Measurements from ENCODE around the gene GDF10. TPM values are rescaled to one million over a fixed set of nuclear protein-coding genes. Genes with fewer than 3 reads are reported as not detected.

Gene GDF10
- total and polyA plus RNA-seq, 2 of the 8 experiments (the other 6 are each of a cell fraction or from before 2014, with no cell fraction given) = 0.19 to 0.32 TPM

GRCh38 chr10:47325303-47326291, 25.6 kb downstream of the GDF10 start:
- Histone ChIP-seq H3K27me3 (replicated peaks in 1 of 4; ENCODE audit: control insufficient read depth in 3 of 4, extremely low read depth in 1 of 4, insufficient read depth in 3 of 4, low read length in 3 of 4) (no peaks in the 10 kb centered on the region; a peak in 2 of 7 replicates), H3K4me3 (ENCODE audit: extremely low read depth in 1 of 4, insufficient read depth in 2 of 4, low read depth in 3 of 4, low read length in 4 of 4) (no peak overlapping the region), H3K4me2 (ENCODE audit: insufficient read depth in 1 of 2, low read depth in 2 of 2, low read length in 2 of 2) (no peak overlapping the region)

More at GRCh38 chr10:47325303-47326291, 25.6 kb downstream of the GDF10 start:
- H3K79me1 ChIP-seq (ENCODE audit: low read depth, low read length) = no peaks in the 10 kb centered on the region
- H2AFZ ChIP-seq (ENCODE audit: low read length) = no peak overlapping the region
- no peaks in the 10 kb centered on the region for H3K79me2 ChIP-seq (ENCODE audit: control insufficient read depth in 1 of 2, insufficient read depth in 2 of 2, low read length in 2 of 2)
- no peak overlapping the region for H4K5ac ChIP-seq (ENCODE audit: insufficient read length, low read depth, low read length)
- DNase-seq (ENCODE audit: low read depth in 1 of 2, low spot score in 2 of 2) (no peak), FAIRE-seq (no peak)
- H3K18ac ChIP-seq (ENCODE audit: extremely low read depth, low read length) = no peak overlapping the region
- POLR2A ChIA-PET (ENCODE audit: partially characterized antibody) = no interaction called here
- H4K91ac ChIP-seq (replicated peaks; ENCODE audit: insufficient read length, low read length) = no peak overlapping the region
- 88% methylated on average over 27 of the region's 30 CpGs; no CpG with 5 or more reads in 1 of the 2 experiments for WGBS, 2 experiments (ENCODE audit: extremely low coverage in 1 of 2, insufficient coverage in 1 of 2, insufficient read length in 1 of 2, insufficient replicate concordance in 2 of 2, low coverage in 1 of 2, low lambda C conversion rate in 2 of 2, missing lambda C conversion rate in 1 of 2)
- H2BK5ac ChIP-seq (ENCODE audit: low read depth, low read length) = no peak overlapping the region
- H3K23ac ChIP-seq (ENCODE audit: insufficient read length) = no peak overlapping the region
- H3K27ac ChIP-seq (ENCODE audit: low read depth, low read length) = no peak overlapping the region
- no peaks in the 10 kb centered on the region for H3K23me2 ChIP-seq (ENCODE audit: low read depth, low read length)
- CTCF ChIA-PET (ENCODE audit: partially characterized antibody) = interaction anchor here (1.2 to 2.3 kb wide), 3 partner anchors 8 to 278 kb away, joined by 4 to 17 read pairs (median 4); no protein-coding TSS in a partner anchor
- H2BK120ac ChIP-seq (replicated peaks; ENCODE audit: low read depth, low read length) = no peak overlapping the region
- no peak for TF ChIP-seq KDM1A (IDR thresholded peaks at IDR 0.05; ENCODE audit: borderline replicate concordance, low read length)
- TF ChIP-seq RAD21 (IDR thresholded peaks at IDR 0.05 in 1 of 2, conservative IDR thresholded peaks at IDR 0.05 in 1 of 2; ENCODE audit: low read depth in 2 of 2, low read length in 2 of 2) = no peak
- TF ChIP-seq SIX5 (IDR thresholded peaks at IDR 0.05; ENCODE audit: low read depth, low read length) = no peak
- no peak for TF ChIP-seq NANOG (IDR thresholded peaks at IDR 0.05; ENCODE audit: insufficient read depth, low read depth, low read length, poor library complexity, severe bottlenecking)
- TF ChIP-seq CBX5 (IDR thresholded peaks at IDR 0.05; ENCODE audit: low read depth, low read length) = no peak
- H2BK20ac ChIP-seq (ENCODE audit: low read length) = no peak overlapping the region
- H4K8ac ChIP-seq (ENCODE audit: extremely low read depth, insufficient read depth, low read length) = no peak overlapping the region; the same call in 1 of the 2 replicates
- no peak overlapping the region for H2BK15ac ChIP-seq (ENCODE audit: low read length)
- no peaks in the 10 kb centered on the region for H3K9me3 ChIP-seq (ENCODE audit: insufficient read depth in 2 of 2, low read depth in 1 of 2, low read length in 1 of 2)
- H3K14ac ChIP-seq (ENCODE audit: insufficient read length) = no peak overlapping the region
- H3K56ac ChIP-seq (replicated peaks; ENCODE audit: insufficient read length, low read depth, low read length) = no peak overlapping the region
- no peak overlapping the region for H3K9ac ChIP-seq (replicated peaks in 1 of 4; ENCODE audit: extremely low read depth in 1 of 4, low read depth in 3 of 4, low read length in 3 of 4)
- H2AK5ac ChIP-seq (ENCODE audit: low read depth, low read length) = 0 out of 2 replicates have a peak overlapping the region, but pooled peaks have one; percentile 39
- no peaks in the 10 kb centered on the region for H3K4me1 ChIP-seq (replicated peaks in 1 of 4; ENCODE audit: control insufficient read depth in 3 of 4, insufficient read depth in 4 of 4, low read length in 3 of 4)
- H4K20me1 ChIP-seq (replicated peaks in 1 of 2; ENCODE audit: control insufficient read depth in 1 of 2, insufficient read depth in 2 of 2, low read length in 2 of 2) = peaks cover 0 to 4% of the 10 kb centered on the region in 2 experiments
- no peaks in the 10 kb centered on the region; a peak in 1 of 8 replicates for H3K36me3 ChIP-seq (ENCODE audit: control insufficient read depth in 2 of 4, insufficient read depth in 4 of 4, low read length in 3 of 4)
- no peak overlapping the region for H3K4ac ChIP-seq (replicated peaks; ENCODE audit: insufficient read length, low read depth, low read length)
- H2BK12ac ChIP-seq (ENCODE audit: low read depth, low read length) = no peak overlapping the region
